Colonic mucosa (tissue), 4 donors: Measurements from ENCODE around the gene SERPINB10. TPM values are rescaled to one million over a fixed set of nuclear protein-coding genes. Genes with fewer than 3 reads are reported as not detected.

Source experiments
- DNase-seq: peaks from one replicate; pipeline ENCODE4 v3.0.0-alpha.2; 2020
- H3K27ac ChIP-seq: fragments of 200-600 bp; one replicate; pipeline ENCODE4 v1.8.0; 2021
- H3K27me3 ChIP-seq: fragments of 200-600 bp; one replicate; pipeline ENCODE4 v1.8.0; 2021
- H3K36me3 ChIP-seq: fragments of 200-600 bp; one replicate; pipeline ENCODE4 v1.8.0; 2021
- H3K4me1 ChIP-seq: fragments of 200-600 bp; one replicate; pipeline ENCODE4 v1.8.0; 2021; ENCODE audit warnings: mild to moderate bottlenecking
- H3K4me3 ChIP-seq: fragments of 200-600 bp; one replicate; pipeline ENCODE4 v1.8.0; 2021
- H3K9ac ChIP-seq, 2 donors: one replicate each; pipeline ENCODE4 v1.7.0; 2013; ENCODE audit warnings: control low read depth in 2 of 2, low read depth in 2 of 2, low read length in 2 of 2
- H3K9me3 ChIP-seq: fragments of 200-600 bp; one replicate; pipeline ENCODE4 v1.8.0; 2021
- CTCF ChIP-seq: fragments of 200-600 bp; IDR thresholded peaks from one replicate; pipeline ENCODE4 v1.8.0; 2022; ENCODE audit warnings: antibody characterized with exemption, mild to moderate bottlenecking
- intact Hi-C: fragments of 100-400 bp; cut with DNase I; formaldehyde crosslinking; loops from one replicate; pipeline ENCODE4 v1.14.1; 2022
- total RNA-seq, 2 donors: library from RNA; stranded (reverse); fragmentation: NEBNext Ultra II Directional in 1 of 2; extraction: Animal tissue kit (Norgen Biotek cat#: 25700) in 1 of 2; gene quantifications; one replicate each; pipeline ENCODE4 v1.2.1, GENCODE V29; 2021
- donor health status: healthy.
- donor health status: DM: no; HTN: no; CAD: no.
- donor health status: DM: no; HTN: no; CAD: no.

Gene SERPINB10
- total RNA-seq, 2 donors from 2014 or later: not detected

GRCh38 chr18:63974991-63975390 is 67.2 kb downstream of the SERPINB10 start:
- intact Hi-C loops: no loop called here

GRCh38 chr18:63975628-63976027 is 67.9 kb downstream of the SERPINB10 start:
- H3K4me3 ChIP-seq: no peak overlapping the region
- DNase-seq: no peak
- TF ChIP-seq CTCF: no peak
- H3K4me1 ChIP-seq: peaks cover 7% of the 10 kb centered on the region
- no peaks in the 10 kb centered on the region for H3K36me3 ChIP-seq
- H3K9me3 ChIP-seq: no peaks in the 10 kb centered on the region
- H3K9ac ChIP-seq: no peak overlapping the region
- intact Hi-C loops: no loop called here
- H3K27me3 ChIP-seq: no peaks in the 10 kb centered on the region
- H3K27ac ChIP-seq: no peak overlapping the region

More at GRCh38 chr18:63974991-63975390, 67.2 kb downstream of the SERPINB10 start:
- peaks cover 7% of the 10 kb centered on the region for H3K4me1 ChIP-seq
- peak; percentile 22 for TF ChIP-seq CTCF
- peak; percentile 49 for DNase-seq
- H3K9me3 ChIP-seq: no peaks in the 10 kb centered on the region
- H3K27me3 ChIP-seq: no peaks in the 10 kb centered on the region
- no peaks in the 10 kb centered on the region for H3K36me3 ChIP-seq
- no peak overlapping the region for H3K9ac ChIP-seq
- no peak overlapping the region for H3K27ac ChIP-seq
- H3K4me3 ChIP-seq: no peak overlapping the region

GRCh38 chr18:63977040-63977439 is 69.3 kb downstream of the SERPINB10 start:
- H3K9ac ChIP-seq: no peak overlapping the region
- no peak overlapping the region for H3K27ac ChIP-seq
- H3K4me1 ChIP-seq: no peaks in the 10 kb centered on the region
- no peaks in the 10 kb centered on the region for H3K9me3 ChIP-seq
- no peak for TF ChIP-seq CTCF
- no peak overlapping the region for H3K4me3 ChIP-seq
- DNase-seq: no peak
- no peaks in the 10 kb centered on the region for H3K36me3 ChIP-seq
- no peaks in the 10 kb centered on the region for H3K27me3 ChIP-seq
- intact Hi-C loops: no loop called here

- Histone ChIP-seq H3K27ac (no peak overlapping the region), H3K4me3 (no peak overlapping the region), H3K27me3 (no peaks in the 10 kb centered on the region), H3K9me3 (no peaks in the 10 kb centered on the region), H3K4me1 (no peaks in the 10 kb centered on the region), H3K9ac (peak overlapping the region in 1 of 2 donors; percentile 43), H3K36me3 (no peaks in the 10 kb centered on the region)
- intact Hi-C loops: no loop called here
- peak; percentile 81 for TF ChIP-seq CTCF
- DNase-seq: peak; percentile 62
These were observed 71.7 kb downstream of the SERPINB10 start for GRCh38 chr18:63979409-63979920.

GRCh38 chr18:63980027-63980426 is 72.3 kb downstream of the SERPINB10 start:
- TF ChIP-seq CTCF: no peak
- intact Hi-C loops: no loop called here
- Histone ChIP-seq H3K4me3 (no peak overlapping the region), H3K36me3 (no peaks in the 10 kb centered on the region), H3K27ac (no peak overlapping the region), H3K9me3 (no peaks in the 10 kb centered on the region), H3K4me1 (no peaks in the 10 kb centered on the region), H3K27me3 (no peaks in the 10 kb centered on the region), H3K9ac (peak overlapping the region in 1 of 2 donors; percentile 43)
- no peak for DNase-seq
